K562 (cell line): ENCODE results near the gene CNPY4. TPM values are rescaled to one million over a fixed set of nuclear protein-coding genes. Genes with fewer than 3 reads are reported as not detected.

Source experiments
- BRD9 ChIP-seq: fragments of 450-650 bp; IDR thresholded peaks from 2 replicates; pipeline ENCODE4 v1.6.1; 2018; ENCODE audit warnings: low read depth; ENCODE audit not compliant: partially characterized antibody
- EP400 ChIP-seq: fragments of 450-650 bp; IDR thresholded peaks from 2 replicates; pipeline ENCODE4 v1.6.1; 2017; ENCODE audit warnings: antibody characterized with exemption, mild to moderate bottlenecking, moderate library complexity
- NCOA6 ChIP-seq: fragments of 450-650 bp; IDR thresholded peaks from 2 replicates; pipeline ENCODE4 v1.6.1; 2017; ENCODE audit warnings: mild to moderate bottlenecking
- POU5F1 ChIP-seq: fragments of 150-350 bp; IDR thresholded peaks from 2 replicates; pipeline ENCODE4 v1.6.1; 2014; ENCODE audit warnings: borderline replicate concordance, low read length, low read depth, mild to moderate bottlenecking; ENCODE audit not compliant: partially characterized antibody
- ZNF124 ChIP-seq: sonication (generic); formaldehyde crosslinking; IDR thresholded peaks from 2 replicates; pipeline ENCODE4 v1.8.1; 2022; ENCODE audit warnings: missing genetic modification reagents
- ZNF584 ChIP-seq: fragments of 200-800 bp; sonication (Bioruptor generic); IDR thresholded peaks from 2 replicates; pipeline ENCODE4 v1.6.1; 2016; ENCODE audit warnings: low read depth, mild to moderate bottlenecking, missing genetic modification characterization, missing compliant biosample characterization
- polyA plus RNA-seq, 8 experiments: library from polyadenylated mRNA; depleted of rRNA in 4 of 8; stranded (reverse) in 5 of 8; unstranded in 3 of 8; fragments of >200 nt; fragmentation: Nextera tagmentation in 2 of 8; fragmentation: Illumina TruSeq in 1 of 8; extraction: Ambion mirVana in 2 of 8; extraction: Trizol in 1 of 8; gene quantifications; 2 replicates each; pipeline versions ENCODE4 v1.2.1 to v1.2.3, GENCODE V29; 2011 to 2014; ENCODE audit warnings: inconsistent platforms in 1 of 8, missing spikeins in 1 of 8
- total RNA-seq, 7 experiments: library from RNA; depleted of rRNA in 6 of 7; stranded (reverse); fragments of >200 nt in 6 of 7; fragmentation: Illumina TruSeq in 2 of 7; extraction: Trizol in 2 of 7; gene quantifications; 2 replicates each; pipeline versions ENCODE4 v1.2.1 to v1.2.3, GENCODE V29; 2011 to 2021; ENCODE audit warnings: low replicate concordance in 1 of 7
- TF ChIP-seq, protein P1 (sequence below), 2 experiments: fragments of 450-650 bp; IDR thresholded peaks; 2 replicates each; pipeline ENCODE4 v1.6.1; 2018; ENCODE audit warnings: mild to moderate bottlenecking in 2 of 2, low read depth in 1 of 2; ENCODE audit not compliant: partially characterized antibody in 2 of 2
- TF ChIP-seq, protein P2 (sequence below): sonication (generic); formaldehyde crosslinking; IDR thresholded peaks from 2 replicates; pipeline ENCODE4 v1.8.1; 2023; ENCODE audit warnings: mild to moderate bottlenecking, missing genetic modification reagents
- TF ChIP-seq, protein P3 (sequence below), 2 experiments: fragments of 450-650 bp; conservative IDR thresholded peaks; 2 replicates each; pipeline ENCODE4 v1.6.1; 2017; ENCODE audit warnings: mild to moderate bottlenecking in 2 of 2, moderate library complexity in 2 of 2
- TF ChIP-seq, protein P4 (sequence below): fragments of 450-650 bp; formaldehyde crosslinking; IDR thresholded peaks from 2 replicates; pipeline ENCODE4 v1.4.0; 2022; ENCODE audit warnings: mild to moderate bottlenecking, moderate library complexity
- TF ChIP-seq, protein P5 (sequence below): IDR thresholded peaks from 3 replicates; pipeline ENCODE4 v1.6.1; 2011; ENCODE audit warnings: borderline replicate concordance, mild to moderate bottlenecking, moderate library complexity; ENCODE audit not compliant: insufficient read length; ENCODE audit errors: extremely low read depth
- TF ChIP-seq, protein P6 (sequence below): sonication (generic); formaldehyde crosslinking; IDR thresholded peaks from 2 replicates; pipeline ENCODE4 v1.8.0; 2022; ENCODE audit warnings: missing genetic modification reagents, mild to moderate bottlenecking, moderate library complexity, borderline replicate concordance

Gene CNPY4
- total and polyA plus RNA-seq, 9 of the 15 experiments (the other 6 are each of a cell fraction or from before 2014, with no cell fraction given): 1.9 to 11.2 (median 7.0) TPM

DNA sequence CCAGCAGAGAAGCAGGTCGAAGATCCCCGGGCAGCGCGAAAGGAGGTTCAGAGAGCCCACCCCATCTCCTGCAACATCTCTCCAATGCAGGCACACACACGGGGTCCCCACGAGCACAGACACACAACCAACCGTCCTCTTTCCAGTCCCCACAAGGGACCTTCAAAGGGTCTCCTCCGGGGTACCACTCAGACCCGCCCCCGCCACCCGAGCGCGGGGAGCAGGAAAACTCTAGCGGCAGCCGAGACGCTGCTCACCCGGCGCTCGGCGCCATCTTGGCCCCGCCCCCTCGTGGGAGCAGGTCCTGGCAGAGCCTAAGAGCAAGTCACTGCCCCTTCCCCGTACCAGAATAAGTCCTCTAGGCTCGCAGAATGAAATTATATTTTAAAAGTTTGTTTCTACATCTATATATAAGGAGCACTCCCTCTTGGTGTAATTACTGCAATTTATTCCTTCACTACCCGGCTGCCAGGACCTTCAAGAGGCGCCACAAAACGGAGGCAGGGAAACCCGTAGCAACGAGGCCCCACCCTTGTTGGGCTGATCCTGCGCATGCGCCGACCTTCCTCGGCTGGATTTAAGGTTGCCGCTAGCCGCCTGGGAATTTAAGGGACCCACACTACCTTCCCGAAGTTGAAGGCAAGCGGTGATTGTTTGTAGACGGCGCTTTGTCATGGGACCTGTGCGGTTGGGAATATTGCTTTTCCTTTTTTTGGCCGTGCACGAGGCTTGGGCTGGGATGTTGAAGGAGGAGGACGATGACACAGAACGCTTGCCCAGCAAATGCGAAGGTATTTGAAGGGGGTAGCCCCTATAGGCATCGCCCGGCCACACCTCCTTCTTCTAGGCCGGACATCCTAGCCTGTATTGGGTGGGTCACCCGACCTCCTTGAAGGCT is at the start of gene CNPY4, which contains the start of gene TAF6 (continued):
- TF ChIP-seq ZNF124 (CRISPR knock-in tag) (no peak), BRD9 (peak; percentile 22), ZNF584 (no peak), POU5F1 (peak; percentile 30), NCOA6 (no peak), EP400 (peak; percentile 87)
- TF ChIP-seq, protein P1, sequence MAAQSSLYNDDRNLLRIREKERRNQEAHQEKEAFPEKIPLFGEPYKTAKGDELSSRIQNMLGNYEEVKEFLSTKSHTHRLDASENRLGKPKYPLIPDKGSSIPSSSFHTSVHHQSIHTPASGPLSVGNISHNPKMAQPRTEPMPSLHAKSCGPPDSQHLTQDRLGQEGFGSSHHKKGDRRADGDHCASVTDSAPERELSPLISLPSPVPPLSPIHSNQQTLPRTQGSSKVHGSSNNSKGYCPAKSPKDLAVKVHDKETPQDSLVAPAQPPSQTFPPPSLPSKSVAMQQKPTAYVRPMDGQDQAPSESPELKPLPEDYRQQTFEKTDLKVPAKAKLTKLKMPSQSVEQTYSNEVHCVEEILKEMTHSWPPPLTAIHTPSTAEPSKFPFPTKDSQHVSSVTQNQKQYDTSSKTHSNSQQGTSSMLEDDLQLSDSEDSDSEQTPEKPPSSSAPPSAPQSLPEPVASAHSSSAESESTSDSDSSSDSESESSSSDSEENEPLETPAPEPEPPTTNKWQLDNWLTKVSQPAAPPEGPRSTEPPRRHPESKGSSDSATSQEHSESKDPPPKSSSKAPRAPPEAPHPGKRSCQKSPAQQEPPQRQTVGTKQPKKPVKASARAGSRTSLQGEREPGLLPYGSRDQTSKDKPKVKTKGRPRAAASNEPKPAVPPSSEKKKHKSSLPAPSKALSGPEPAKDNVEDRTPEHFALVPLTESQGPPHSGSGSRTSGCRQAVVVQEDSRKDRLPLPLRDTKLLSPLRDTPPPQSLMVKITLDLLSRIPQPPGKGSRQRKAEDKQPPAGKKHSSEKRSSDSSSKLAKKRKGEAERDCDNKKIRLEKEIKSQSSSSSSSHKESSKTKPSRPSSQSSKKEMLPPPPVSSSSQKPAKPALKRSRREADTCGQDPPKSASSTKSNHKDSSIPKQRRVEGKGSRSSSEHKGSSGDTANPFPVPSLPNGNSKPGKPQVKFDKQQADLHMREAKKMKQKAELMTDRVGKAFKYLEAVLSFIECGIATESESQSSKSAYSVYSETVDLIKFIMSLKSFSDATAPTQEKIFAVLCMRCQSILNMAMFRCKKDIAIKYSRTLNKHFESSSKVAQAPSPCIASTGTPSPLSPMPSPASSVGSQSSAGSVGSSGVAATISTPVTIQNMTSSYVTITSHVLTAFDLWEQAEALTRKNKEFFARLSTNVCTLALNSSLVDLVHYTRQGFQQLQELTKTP (IDR thresholded peaks at IDR 0.05; ENCODE audit: low read depth in 1 of 2, partially characterized antibody in 2 of 2): peak; percentile 51 to 98
- TF ChIP-seq, protein P2, sequence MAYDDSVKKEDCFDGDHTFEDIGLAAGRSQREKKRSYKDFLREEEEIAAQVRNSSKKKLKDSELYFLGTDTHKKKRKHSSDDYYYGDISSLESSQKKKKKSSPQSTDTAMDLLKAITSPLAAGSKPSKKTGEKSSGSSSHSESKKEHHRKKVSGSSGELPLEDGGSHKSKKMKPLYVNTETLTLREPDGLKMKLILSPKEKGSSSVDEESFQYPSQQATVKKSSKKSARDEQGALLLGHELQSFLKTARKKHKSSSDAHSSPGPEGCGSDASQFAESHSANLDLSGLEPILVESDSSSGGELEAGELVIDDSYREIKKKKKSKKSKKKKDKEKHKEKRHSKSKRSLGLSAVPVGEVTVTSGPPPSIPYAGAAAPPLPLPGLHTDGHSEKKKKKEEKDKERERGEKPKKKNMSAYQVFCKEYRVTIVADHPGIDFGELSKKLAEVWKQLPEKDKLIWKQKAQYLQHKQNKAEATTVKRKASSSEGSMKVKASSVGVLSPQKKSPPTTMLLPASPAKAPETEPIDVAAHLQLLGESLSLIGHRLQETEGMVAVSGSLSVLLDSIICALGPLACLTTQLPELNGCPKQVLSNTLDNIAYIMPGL (CRISPR knock-in tag): peak; percentile 72; the same call in 1 of the 2 replicates
- TF ChIP-seq, protein P3, sequence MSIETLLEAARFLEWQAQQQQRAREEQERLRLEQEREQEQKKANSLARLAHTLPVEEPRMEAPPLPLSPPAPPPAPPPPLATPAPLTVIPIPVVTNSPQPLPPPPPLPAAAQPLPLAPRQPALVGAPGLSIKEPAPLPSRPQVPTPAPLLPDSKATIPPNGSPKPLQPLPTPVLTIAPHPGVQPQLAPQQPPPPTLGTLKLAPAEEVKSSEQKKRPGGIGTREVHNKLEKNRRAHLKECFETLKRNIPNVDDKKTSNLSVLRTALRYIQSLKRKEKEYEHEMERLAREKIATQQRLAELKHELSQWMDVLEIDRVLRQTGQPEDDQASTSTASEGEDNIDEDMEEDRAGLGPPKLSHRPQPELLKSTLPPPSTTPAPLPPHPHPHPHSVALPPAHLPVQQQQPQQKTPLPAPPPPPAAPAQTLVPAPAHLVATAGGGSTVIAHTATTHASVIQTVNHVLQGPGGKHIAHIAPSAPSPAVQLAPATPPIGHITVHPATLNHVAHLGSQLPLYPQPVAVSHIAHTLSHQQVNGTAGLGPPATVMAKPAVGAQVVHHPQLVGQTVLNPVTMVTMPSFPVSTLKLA (conservative IDR thresholded peaks at IDR 0.05): peak; percentile 93 to 96
- TF ChIP-seq, protein P4, sequence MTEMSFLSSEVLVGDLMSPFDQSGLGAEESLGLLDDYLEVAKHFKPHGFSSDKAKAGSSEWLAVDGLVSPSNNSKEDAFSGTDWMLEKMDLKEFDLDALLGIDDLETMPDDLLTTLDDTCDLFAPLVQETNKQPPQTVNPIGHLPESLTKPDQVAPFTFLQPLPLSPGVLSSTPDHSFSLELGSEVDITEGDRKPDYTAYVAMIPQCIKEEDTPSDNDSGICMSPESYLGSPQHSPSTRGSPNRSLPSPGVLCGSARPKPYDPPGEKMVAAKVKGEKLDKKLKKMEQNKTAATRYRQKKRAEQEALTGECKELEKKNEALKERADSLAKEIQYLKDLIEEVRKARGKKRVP (CRISPR knock-in tag): 0 out of 2 replicates have a peak, but pooled peaks have one; percentile 9
- TF ChIP-seq, protein P5, sequence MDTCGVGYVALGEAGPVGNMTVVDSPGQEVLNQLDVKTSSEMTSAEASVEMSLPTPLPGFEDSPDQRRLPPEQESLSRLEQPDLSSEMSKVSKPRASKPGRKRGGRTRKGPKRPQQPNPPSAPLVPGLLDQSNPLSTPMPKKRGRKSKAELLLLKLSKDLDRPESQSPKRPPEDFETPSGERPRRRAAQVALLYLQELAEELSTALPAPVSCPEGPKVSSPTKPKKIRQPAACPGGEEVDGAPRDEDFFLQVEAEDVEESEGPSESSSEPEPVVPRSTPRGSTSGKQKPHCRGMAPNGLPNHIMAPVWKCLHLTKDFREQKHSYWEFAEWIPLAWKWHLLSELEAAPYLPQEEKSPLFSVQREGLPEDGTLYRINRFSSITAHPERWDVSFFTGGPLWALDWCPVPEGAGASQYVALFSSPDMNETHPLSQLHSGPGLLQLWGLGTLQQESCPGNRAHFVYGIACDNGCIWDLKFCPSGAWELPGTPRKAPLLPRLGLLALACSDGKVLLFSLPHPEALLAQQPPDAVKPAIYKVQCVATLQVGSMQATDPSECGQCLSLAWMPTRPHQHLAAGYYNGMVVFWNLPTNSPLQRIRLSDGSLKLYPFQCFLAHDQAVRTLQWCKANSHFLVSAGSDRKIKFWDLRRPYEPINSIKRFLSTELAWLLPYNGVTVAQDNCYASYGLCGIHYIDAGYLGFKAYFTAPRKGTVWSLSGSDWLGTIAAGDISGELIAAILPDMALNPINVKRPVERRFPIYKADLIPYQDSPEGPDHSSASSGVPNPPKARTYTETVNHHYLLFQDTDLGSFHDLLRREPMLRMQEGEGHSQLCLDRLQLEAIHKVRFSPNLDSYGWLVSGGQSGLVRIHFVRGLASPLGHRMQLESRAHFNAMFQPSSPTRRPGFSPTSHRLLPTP: no peak
- TF ChIP-seq, protein P6, sequence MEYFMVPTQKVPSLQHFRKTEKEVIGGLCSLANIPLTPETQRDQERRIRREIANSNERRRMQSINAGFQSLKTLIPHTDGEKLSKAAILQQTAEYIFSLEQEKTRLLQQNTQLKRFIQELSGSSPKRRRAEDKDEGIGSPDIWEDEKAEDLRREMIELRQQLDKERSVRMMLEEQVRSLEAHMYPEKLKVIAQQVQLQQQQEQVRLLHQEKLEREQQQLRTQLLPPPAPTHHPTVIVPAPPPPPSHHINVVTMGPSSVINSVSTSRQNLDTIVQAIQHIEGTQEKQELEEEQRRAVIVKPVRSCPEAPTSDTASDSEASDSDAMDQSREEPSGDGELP: peak; percentile 72
